GM19025 (cell line): ENCODE data around the gene METTL6.
"Not testable (repeated sequence)": the region's sequence is repeated elsewhere in the genome, so short reads cannot be mapped to it uniquely, and the experiment has no call there.

ENCODE experiments used
- ATAC-seq: cut with Tn5 transposase; IDR thresholded peaks from one replicate; pipeline ENCODE4 v1.9.1; 2021; ENCODE audit warnings: mild to moderate bottlenecking, low read depth, moderate library complexity; ENCODE audit not compliant: unreplicated experiment

METTL6 gene

GRCh38 chr3:15451216-15452113, 24.1 kb upstream of the METTL6 start:
- ATAC-seq: no peak

- ATAC-seq: no peak
Measured at GRCh38 chr3:15450438-15451215, 23.3 kb upstream of the METTL6 start.

GRCh38 chr3:15449489-15450224, 22.3 kb upstream of the METTL6 start:
- ATAC-seq: no peak

- no peak for ATAC-seq
Measured at GRCh38 chr3:15443826-15444524, 16.6 kb upstream of the METTL6 start.

- no peak for ATAC-seq
Measured at GRCh38 chr3:15440891-15441290, 13.5 kb upstream of the METTL6 start.

- ATAC-seq: no peak
Measured at GRCh38 chr3:15439476-15439875, 12.1 kb upstream of the METTL6 start.

GRCh38 chr3:15438983-15439382, 11.6 kb upstream of the METTL6 start:
- no peak for ATAC-seq

- ATAC-seq: no peak
Measured at GRCh38 chr3:15436246-15436645, 8.9 kb upstream of the METTL6 start.

GRCh38 chr3:15434756-15435155, 7.4 kb upstream of the METTL6 start:
- ATAC-seq: no peak

- no peak for ATAC-seq
Measured at GRCh38 chr3:15433531-15433930, 6.2 kb upstream of the METTL6 start.

- no peak for ATAC-seq
Measured at GRCh38 chr3:15431256-15431837, 4.0 kb upstream of the METTL6 start.

GRCh38 chr3:15430624-15431023, 3.3 kb upstream of the METTL6 start:
- no peak for ATAC-seq

- ATAC-seq: no peak
Measured at GRCh38 chr3:15429080-15429479, 1.7 kb upstream of the METTL6 start.

- no peak for ATAC-seq
Measured at GRCh38 chr3:15428539-15428938, 1.2 kb upstream of the METTL6 start.

GRCh38 chr3:15427981-15428380, 637 bp upstream of the METTL6 start:
- no peak for ATAC-seq

- ATAC-seq: no peak
Measured at GRCh38 chr3:15426579-15427118, 695 bp downstream of the METTL6 start.

- ATAC-seq: no peak
Measured at GRCh38 chr3:15420871-15421270, 6.5 kb downstream of the METTL6 start.

GRCh38 chr3:15410966-15411365, 16.4 kb downstream of the METTL6 start:
- ATAC-seq: not testable (repeated sequence)

GRCh38 chr3:15409774-15410173, 17.6 kb downstream of the METTL6 start:
- ATAC-seq: no peak

- no peak for ATAC-seq
Measured at GRCh38 chr3:15409239-15409638, 18.1 kb downstream of the METTL6 start.
